WTC11 (cell line): ENCODE measurements around the gene NOL7. TPM values are rescaled to one million over a fixed set of nuclear protein-coding genes. Genes with fewer than 3 reads are reported as not detected.

Source experiments
- ATAC-seq: fragments of 200-7000 bp; cut with Tn5 transposase; 2 replicates; pipeline ENCODE4 v1.10.0; 2021; ENCODE audit warnings: mild to moderate bottlenecking, moderate library complexity
- CTCF ChIA-PET: fragments of 300-600 bp; sonication (Branson Sonifier 250); formaldehyde crosslinking; loops from one replicate; lab custom pipeline; 2021; ENCODE audit warnings: antibody characterized with exemption; lab: Charles Lee
- POLR2A ChIA-PET: fragments of 350-600 bp; sonication (Branson Sonifier 250); formaldehyde crosslinking; loops from one replicate; lab custom pipeline; 2021; ENCODE audit warnings: antibody characterized with exemption; lab: Charles Lee
- DNase-seq: peaks from one replicate; pipeline ENCODE4 v3.0.0; 2021; ENCODE audit warnings: low spot score
- H3K27ac Mint-ChIP-seq: 2 replicates; pipeline ENCODE4 v1.8.0; 2021; ENCODE audit warnings: mixed read lengths
- H3K27me3 Mint-ChIP-seq: 2 replicates; pipeline ENCODE4 v1.8.0; 2021; ENCODE audit warnings: low read depth, mild to moderate bottlenecking, moderate library complexity, mixed read lengths
- H3K36me3 Mint-ChIP-seq: 2 replicates; pipeline ENCODE4 v1.8.0; 2021; ENCODE audit warnings: mixed read lengths
- H3K4me1 Mint-ChIP-seq: 2 replicates; pipeline ENCODE4 v1.8.0; 2022; ENCODE audit warnings: mixed read lengths
- H3K4me3 Mint-ChIP-seq: 2 replicates; pipeline ENCODE4 v1.8.0; 2021; ENCODE audit warnings: mild to moderate bottlenecking, moderate library complexity, mixed read lengths
- H3K9me3 Mint-ChIP-seq: 2 replicates; pipeline ENCODE4 v1.8.0; 2021; ENCODE audit warnings: mixed read lengths
- CREB1 ChIP-seq: sonication (generic); formaldehyde crosslinking; IDR thresholded peaks from 2 replicates; pipeline ENCODE4 v1.8.0; 2023; ENCODE audit warnings: mild to moderate bottlenecking, missing genetic modification reagents
- FOXK1 ChIP-seq: sonication (generic); formaldehyde crosslinking; IDR thresholded peaks from 2 replicates; pipeline ENCODE4 v1.8.0; 2022; ENCODE audit warnings: mild to moderate bottlenecking, moderate library complexity, missing genetic modification reagents
- GABPB1 ChIP-seq: sonication (generic); formaldehyde crosslinking; IDR thresholded peaks from 2 replicates; pipeline ENCODE4 v1.8.1; 2023; ENCODE audit warnings: mild to moderate bottlenecking, missing genetic modification reagents
- GRHL2 ChIP-seq: fragments of 250-450 bp; sonication (Bioruptor Pico); IDR thresholded peaks from 2 replicates; pipeline ENCODE4 v1.8.0; 2022; ENCODE audit warnings: mild to moderate bottlenecking, moderate library complexity; ENCODE audit not compliant: insufficient replicate concordance, severe bottlenecking
- GTF2I ChIP-seq: fragments of 250-450 bp; sonication (Bioruptor Pico); conservative IDR thresholded peaks from 2 replicates; pipeline ENCODE4 v1.4.0; 2021; ENCODE audit warnings: mild to moderate bottlenecking
- KAT7 ChIP-seq: sonication (generic); formaldehyde crosslinking; IDR thresholded peaks from 2 replicates; pipeline ENCODE4 v1.8.1; 2023; ENCODE audit warnings: missing genetic modification reagents, mild to moderate bottlenecking, borderline replicate concordance
- NFE2L1 ChIP-seq: sonication (generic); formaldehyde crosslinking; IDR thresholded peaks from 2 replicates; pipeline ENCODE4 v1.8.1; 2023; ENCODE audit warnings: missing genetic modification reagents
- NR1H2 ChIP-seq: sonication (generic); formaldehyde crosslinking; IDR thresholded peaks from 2 replicates; pipeline ENCODE4 v1.9.0; 2021; ENCODE audit warnings: mild to moderate bottlenecking, moderate library complexity, missing genetic modification reagents
- TCF7 ChIP-seq: sonication (generic); formaldehyde crosslinking; IDR thresholded peaks from 2 replicates; pipeline ENCODE4 v1.8.0; 2022; ENCODE audit warnings: mild to moderate bottlenecking, low read depth, missing genetic modification reagents, moderate library complexity
- ZNF121 ChIP-seq: sonication (generic); formaldehyde crosslinking; IDR thresholded peaks from 2 replicates; pipeline ENCODE4 v1.8.0; 2023; ENCODE audit warnings: missing genetic modification reagents
- ZNF232 ChIP-seq: sonication (generic); formaldehyde crosslinking; IDR thresholded peaks from 2 replicates; pipeline ENCODE4 v1.8.0; 2022; ENCODE audit warnings: mild to moderate bottlenecking, missing genetic modification reagents
- ZNF317 ChIP-seq: sonication (generic); formaldehyde crosslinking; IDR thresholded peaks from 2 replicates; pipeline ENCODE4 v1.8.1; 2023; ENCODE audit warnings: low read depth, mild to moderate bottlenecking, moderate library complexity, missing genetic modification reagents, borderline replicate concordance
- ZNF423 ChIP-seq: fragments of 250-450 bp; sonication (Bioruptor Pico); IDR thresholded peaks from 2 replicates; pipeline ENCODE4 v2.1.2; 2022; ENCODE audit warnings: mild to moderate bottlenecking, moderate library complexity
- total RNA-seq: library from RNA; stranded (reverse); gene quantifications from 3 replicates; pipeline ENCODE4 v1.2.3, GENCODE V29; 2021
- TF ChIP-seq, protein P1 (sequence below): sonication (generic); formaldehyde crosslinking; IDR thresholded peaks from 2 replicates; pipeline ENCODE4 v1.8.1; 2023; ENCODE audit warnings: mild to moderate bottlenecking, missing genetic modification reagents
- TF ChIP-seq, protein P2 (sequence below): fragments of 250-450 bp; sonication (Bioruptor Pico); IDR thresholded peaks from 2 replicates; pipeline ENCODE4 v1.9.0; 2021; ENCODE audit warnings: mild to moderate bottlenecking, borderline replicate concordance
- TF ChIP-seq, protein P3 (sequence below): sonication (generic); formaldehyde crosslinking; IDR thresholded peaks from 2 replicates; pipeline ENCODE4 v1.8.1; 2022; ENCODE audit warnings: low read depth, mild to moderate bottlenecking, moderate library complexity, missing genetic modification reagents, borderline replicate concordance
- TF ChIP-seq, protein P4 (sequence below): sonication (generic); formaldehyde crosslinking; IDR thresholded peaks from 2 replicates; pipeline ENCODE4 v1.8.1; 2022; ENCODE audit warnings: mild to moderate bottlenecking, moderate library complexity, missing genetic modification reagents
- TF ChIP-seq, protein P5 (sequence below): fragments of 250-450 bp; sonication (Bioruptor Pico); IDR thresholded peaks from 2 replicates; pipeline ENCODE4 v1.9.0; 2021; ENCODE audit warnings: mild to moderate bottlenecking

NOL7 gene
- total RNA-seq, 1 experiment from 2014 or later: 76.1 TPM

DNA sequence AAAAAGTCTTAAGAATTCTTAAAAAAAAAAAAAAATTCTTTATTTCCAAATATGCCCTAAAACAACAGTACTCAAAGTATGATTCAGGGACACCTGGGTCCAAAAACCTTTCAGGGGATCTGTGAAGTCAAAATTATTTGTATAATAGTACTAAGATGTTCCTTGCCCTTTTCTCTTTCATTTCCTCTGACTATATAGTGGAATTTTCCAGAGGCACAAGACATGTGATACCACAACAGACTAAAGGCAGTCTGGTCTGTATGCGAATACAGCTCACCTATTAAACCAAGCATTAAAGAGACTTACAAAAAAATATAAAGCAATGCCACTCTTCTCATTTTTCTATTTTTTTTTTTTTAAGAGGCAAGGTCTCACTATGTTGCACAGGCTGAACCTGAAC is 15.4 kb downstream of the NOL7 start:
- ATAC-seq (no peak), DNase-seq (no peak)
- TF ChIP-seq, protein P1, sequence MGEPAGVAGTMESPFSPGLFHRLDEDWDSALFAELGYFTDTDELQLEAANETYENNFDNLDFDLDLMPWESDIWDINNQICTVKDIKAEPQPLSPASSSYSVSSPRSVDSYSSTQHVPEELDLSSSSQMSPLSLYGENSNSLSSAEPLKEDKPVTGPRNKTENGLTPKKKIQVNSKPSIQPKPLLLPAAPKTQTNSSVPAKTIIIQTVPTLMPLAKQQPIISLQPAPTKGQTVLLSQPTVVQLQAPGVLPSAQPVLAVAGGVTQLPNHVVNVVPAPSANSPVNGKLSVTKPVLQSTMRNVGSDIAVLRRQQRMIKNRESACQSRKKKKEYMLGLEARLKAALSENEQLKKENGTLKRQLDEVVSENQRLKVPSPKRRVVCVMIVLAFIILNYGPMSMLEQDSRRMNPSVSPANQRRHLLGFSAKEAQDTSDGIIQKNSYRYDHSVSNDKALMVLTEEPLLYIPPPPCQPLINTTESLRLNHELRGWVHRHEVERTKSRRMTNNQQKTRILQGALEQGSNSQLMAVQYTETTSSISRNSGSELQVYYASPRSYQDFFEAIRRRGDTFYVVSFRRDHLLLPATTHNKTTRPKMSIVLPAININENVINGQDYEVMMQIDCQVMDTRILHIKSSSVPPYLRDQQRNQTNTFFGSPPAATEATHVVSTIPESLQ (CRISPR knock-in tag): no peak
- TF ChIP-seq KAT7 (CRISPR knock-in tag) (no peak), ZNF317 (CRISPR knock-in tag) (no peak), NR1H2 (CRISPR knock-in tag) (no peak), ZNF121 (no peak), TCF7 (CRISPR knock-in tag) (no peak), ZNF423 (no peak), ZNF232 (no peak), NFE2L1 (CRISPR knock-in tag) (no peak), FOXK1 (no peak), CREB1 (no peak), GRHL2 (CRISPR knock-in tag) (no peak), GABPB1 (CRISPR knock-in tag) (no peak)
- TF ChIP-seq, protein P2, sequence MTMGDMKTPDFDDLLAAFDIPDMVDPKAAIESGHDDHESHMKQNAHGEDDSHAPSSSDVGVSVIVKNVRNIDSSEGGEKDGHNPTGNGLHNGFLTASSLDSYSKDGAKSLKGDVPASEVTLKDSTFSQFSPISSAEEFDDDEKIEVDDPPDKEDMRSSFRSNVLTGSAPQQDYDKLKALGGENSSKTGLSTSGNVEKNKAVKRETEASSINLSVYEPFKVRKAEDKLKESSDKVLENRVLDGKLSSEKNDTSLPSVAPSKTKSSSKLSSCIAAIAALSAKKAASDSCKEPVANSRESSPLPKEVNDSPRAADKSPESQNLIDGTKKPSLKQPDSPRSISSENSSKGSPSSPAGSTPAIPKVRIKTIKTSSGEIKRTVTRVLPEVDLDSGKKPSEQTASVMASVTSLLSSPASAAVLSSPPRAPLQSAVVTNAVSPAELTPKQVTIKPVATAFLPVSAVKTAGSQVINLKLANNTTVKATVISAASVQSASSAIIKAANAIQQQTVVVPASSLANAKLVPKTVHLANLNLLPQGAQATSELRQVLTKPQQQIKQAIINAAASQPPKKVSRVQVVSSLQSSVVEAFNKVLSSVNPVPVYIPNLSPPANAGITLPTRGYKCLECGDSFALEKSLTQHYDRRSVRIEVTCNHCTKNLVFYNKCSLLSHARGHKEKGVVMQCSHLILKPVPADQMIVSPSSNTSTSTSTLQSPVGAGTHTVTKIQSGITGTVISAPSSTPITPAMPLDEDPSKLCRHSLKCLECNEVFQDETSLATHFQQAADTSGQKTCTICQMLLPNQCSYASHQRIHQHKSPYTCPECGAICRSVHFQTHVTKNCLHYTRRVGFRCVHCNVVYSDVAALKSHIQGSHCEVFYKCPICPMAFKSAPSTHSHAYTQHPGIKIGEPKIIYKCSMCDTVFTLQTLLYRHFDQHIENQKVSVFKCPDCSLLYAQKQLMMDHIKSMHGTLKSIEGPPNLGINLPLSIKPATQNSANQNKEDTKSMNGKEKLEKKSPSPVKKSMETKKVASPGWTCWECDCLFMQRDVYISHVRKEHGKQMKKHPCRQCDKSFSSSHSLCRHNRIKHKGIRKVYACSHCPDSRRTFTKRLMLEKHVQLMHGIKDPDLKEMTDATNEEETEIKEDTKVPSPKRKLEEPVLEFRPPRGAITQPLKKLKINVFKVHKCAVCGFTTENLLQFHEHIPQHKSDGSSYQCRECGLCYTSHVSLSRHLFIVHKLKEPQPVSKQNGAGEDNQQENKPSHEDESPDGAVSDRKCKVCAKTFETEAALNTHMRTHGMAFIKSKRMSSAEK (CRISPR knock-in tag): no peak
- TF ChIP-seq, protein P3, sequence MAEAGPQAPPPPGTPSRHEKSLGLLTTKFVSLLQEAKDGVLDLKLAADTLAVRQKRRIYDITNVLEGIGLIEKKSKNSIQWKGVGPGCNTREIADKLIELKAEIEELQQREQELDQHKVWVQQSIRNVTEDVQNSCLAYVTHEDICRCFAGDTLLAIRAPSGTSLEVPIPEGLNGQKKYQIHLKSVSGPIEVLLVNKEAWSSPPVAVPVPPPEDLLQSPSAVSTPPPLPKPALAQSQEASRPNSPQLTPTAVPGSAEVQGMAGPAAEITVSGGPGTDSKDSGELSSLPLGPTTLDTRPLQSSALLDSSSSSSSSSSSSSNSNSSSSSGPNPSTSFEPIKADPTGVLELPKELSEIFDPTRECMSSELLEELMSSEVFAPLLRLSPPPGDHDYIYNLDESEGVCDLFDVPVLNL (CRISPR knock-in tag): no peak
- TF ChIP-seq, protein P4, sequence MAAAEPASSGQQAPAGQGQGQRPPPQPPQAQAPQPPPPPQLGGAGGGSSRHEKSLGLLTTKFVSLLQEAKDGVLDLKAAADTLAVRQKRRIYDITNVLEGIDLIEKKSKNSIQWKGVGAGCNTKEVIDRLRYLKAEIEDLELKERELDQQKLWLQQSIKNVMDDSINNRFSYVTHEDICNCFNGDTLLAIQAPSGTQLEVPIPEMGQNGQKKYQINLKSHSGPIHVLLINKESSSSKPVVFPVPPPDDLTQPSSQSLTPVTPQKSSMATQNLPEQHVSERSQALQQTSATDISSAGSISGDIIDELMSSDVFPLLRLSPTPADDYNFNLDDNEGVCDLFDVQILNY (CRISPR knock-in tag): no peak
- TF ChIP-seq, protein P5, sequence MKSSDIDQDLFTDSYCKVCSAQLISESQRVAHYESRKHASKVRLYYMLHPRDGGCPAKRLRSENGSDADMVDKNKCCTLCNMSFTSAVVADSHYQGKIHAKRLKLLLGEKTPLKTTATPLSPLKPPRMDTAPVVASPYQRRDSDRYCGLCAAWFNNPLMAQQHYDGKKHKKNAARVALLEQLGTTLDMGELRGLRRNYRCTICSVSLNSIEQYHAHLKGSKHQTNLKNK: no peak
- H3K9me3 Mint-ChIP-seq: no peaks in the 10 kb centered on the region
- H3K36me3 Mint-ChIP-seq: peaks cover 32% of the 10 kb centered on the region
- CTCF ChIA-PET: interaction anchor here (1.4 to 2.8 kb wide), 2 partner anchors 15 to 56 kb away, joined by 5 to 8 read pairs; partner anchors contain the start of genes NOL7 and SIRT5
- H3K4me3 Mint-ChIP-seq: no peak overlapping the region
- POLR2A ChIA-PET: no interaction called here
- H3K27ac Mint-ChIP-seq: no peak overlapping the region
- peaks cover 12% of the 10 kb centered on the region for H3K4me1 Mint-ChIP-seq
- no peaks in the 10 kb centered on the region for H3K27me3 Mint-ChIP-seq

DNA sequence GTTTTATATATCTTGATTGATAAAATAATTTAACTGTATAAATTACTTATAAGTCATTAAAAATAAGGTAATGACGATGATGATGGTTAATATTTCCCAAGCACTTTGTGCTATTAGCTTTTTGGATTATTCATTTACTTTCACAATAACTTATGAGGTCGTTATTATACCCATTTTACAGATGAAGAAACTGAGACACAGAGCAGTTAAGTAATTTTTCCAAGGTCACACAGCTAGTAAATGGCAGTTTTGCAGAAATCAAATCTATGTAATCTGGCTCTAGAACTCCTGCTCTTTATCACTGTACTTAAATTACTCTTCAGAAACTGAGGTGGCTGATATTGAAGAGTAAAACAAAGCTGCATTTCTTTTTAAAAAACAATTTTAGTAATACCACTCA is 18.2 kb downstream of the NOL7 start:
- TF ChIP-seq GTF2I (CRISPR knock-in tag): 0 out of 2 replicates have a peak, but pooled peaks have one; percentile 46
- TF ChIP-seq NR1H2 (CRISPR knock-in tag): no peak
- Mint-ChIP-seq H3K27ac (no peak overlapping the region), H3K27me3 (no peaks in the 10 kb centered on the region), H3K4me3 (no peak overlapping the region), H3K36me3 (peaks cover 33% of the 10 kb centered on the region), H3K4me1 (peaks cover 39% of the 10 kb centered on the region), H3K9me3 (no peaks in the 10 kb centered on the region)
- ATAC-seq: no peak
- ChIA-PET CTCF (interaction anchor here (1.4 to 6.3 kb wide), 2 partner anchors 9 to 18 kb away, joined by 3 to 51 read pairs; partner anchors contain the start of gene NOL7), POLR2A (no interaction called here)
- DNase-seq: no peak
